Measurements from ENCODE around the gene PEX5L.

PEX5L gene

DNA sequence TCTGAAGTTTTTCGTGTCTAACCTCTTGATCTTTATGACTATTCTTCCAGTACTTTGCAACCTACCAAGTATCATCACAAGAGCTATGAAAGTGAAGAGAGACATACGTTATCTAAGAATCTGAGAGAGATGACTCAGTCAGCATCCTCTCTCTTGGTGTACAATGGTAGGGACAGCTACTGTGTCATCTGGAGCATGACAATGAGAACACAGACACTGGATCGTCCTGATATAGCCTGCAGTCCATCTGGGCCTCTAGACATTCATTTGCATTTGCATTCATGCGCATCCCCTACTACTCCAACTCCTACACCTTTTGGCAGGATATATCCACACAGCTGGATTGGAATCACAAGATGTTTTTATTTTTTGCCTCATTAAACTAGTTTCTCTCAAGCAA lies 115.2 kb downstream of the PEX5L start:
- Histone ChIP-seq H3K4me2 (no peak overlapping the region), H3K36me3 (no peaks in the 10 kb centered on the region), H3K9ac (no peak overlapping the region), H3K4me1 (peaks cover 0 to 4% (median 0%) of the 10 kb centered on the region in 10 experiments; a peak in 1 of 20 replicates), H3K9me3 (replicated peaks in 1 of 11) (no peaks in the 10 kb centered on the region), H3K27ac (no peak overlapping the region), H3K4me3 (no peak overlapping the region), H3K27me3 (no peaks in the 10 kb centered on the region), H4K20me1 (no peaks in the 10 kb centered on the region)
- TF ChIP-seq Cebpa-rat (IDR thresholded peaks at IDR 0.05), result no peak

DNA sequence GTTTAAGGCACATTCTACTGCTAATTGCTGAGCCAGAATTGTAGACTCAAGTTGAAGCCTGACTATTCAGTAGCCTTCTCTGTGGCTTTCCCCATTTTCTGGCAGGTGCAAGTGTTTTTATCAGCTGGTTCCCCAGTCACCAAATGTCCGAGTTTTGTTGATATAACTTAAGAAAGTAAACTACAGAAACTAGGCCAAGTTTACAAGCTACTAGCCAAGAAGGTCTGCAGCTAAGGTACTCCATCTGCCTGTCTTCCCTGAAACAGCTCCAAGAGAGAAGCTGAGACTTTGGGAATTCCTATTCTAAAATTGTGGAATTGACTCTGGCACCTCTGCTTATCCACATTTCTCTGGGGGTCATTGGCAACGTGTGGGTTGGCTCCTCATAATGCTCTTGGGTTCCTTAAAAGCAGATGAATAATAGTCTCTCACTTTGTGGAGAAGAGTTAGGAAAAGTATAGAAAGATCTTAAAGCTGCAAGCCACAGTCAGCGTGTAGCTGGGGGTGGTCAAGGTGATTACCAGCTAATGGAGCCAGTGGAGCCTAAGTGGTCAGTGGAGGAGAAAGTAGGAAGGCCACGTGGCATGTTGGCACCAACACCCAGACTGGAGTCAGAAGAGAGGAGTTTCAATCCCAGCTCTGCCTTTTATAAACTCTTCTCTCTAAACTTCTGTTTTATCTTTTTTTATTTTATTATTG lies 128.8 kb downstream of the PEX5L start:
- H3K4me1 ChIP-seq, result no peaks in the 10 kb centered on the region
- no peak overlapping the region for H3K9ac ChIP-seq
- H3K27ac ChIP-seq, result no peak overlapping the region
- no peak overlapping the region for H3K4me3 ChIP-seq
- H4K20me1 ChIP-seq, result no peaks in the 10 kb centered on the region
- no peaks in the 10 kb centered on the region for H3K27me3 ChIP-seq
- no peak for TF ChIP-seq Cebpa-rat (IDR thresholded peaks at IDR 0.05)
- H3K4me2 ChIP-seq, result no peak overlapping the region
- no peaks in the 10 kb centered on the region for H3K36me3 ChIP-seq
- H3K9me3 ChIP-seq (replicated peaks in 1 of 11), result no peaks in the 10 kb centered on the region

DNA sequence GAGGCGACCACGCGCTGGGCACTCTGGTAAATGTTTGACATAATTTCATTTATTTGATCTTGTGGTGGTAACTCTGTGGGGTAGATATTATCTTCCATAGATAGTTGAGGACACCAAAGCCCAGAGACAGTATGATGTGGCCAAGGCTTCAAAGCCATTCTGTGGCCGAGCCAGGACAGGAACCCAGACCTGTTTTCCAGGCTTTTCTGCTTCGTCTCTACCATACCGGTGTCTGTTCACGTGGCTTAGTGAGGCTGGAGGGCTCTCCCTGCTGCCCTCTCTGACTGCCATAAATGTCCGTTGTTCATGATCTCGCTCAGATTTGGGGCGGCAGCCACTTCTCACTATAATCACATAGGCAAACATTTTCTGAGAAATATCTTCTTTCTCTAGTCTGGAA lies 134.7 kb downstream of the PEX5L start:
- no peaks in the 10 kb centered on the region for H4K20me1 ChIP-seq
- peaks cover 0 to 6% (median 0%) of the 10 kb centered on the region in 10 experiments; a peak in 2 of 20 replicates for H3K4me1 ChIP-seq
- no peak overlapping the region for H3K9ac ChIP-seq
- no peaks in the 10 kb centered on the region for H3K36me3 ChIP-seq
- H3K27me3 ChIP-seq, result no peaks in the 10 kb centered on the region
- no peak overlapping the region for H3K4me3 ChIP-seq
- H3K27ac ChIP-seq, result no peak overlapping the region
- H3K4me2 ChIP-seq, result no peak overlapping the region
- no peak for TF ChIP-seq Cebpa-rat (IDR thresholded peaks at IDR 0.05)
- no peaks in the 10 kb centered on the region for H3K9me3 ChIP-seq (replicated peaks in 1 of 11)

DNA sequence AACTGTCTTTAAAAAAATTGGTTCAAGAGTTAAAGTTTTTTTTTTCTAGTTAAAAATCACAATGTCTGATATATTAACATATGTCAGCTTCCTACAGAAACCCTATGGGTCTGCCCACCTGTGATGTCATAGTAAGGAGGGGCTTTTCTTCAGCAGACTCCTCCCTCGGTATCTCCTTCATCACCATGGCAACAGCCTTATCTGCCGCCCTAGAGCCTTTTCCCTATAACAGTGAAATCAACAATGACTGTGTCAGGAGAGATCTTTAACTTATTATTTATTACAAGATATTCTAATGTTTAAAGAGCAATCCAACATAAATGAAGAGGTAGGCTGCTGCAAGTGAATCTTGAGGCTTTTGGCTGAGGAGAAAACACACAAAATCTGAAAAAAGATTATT lies 138.7 kb downstream of the PEX5L start:
- Histone ChIP-seq H3K4me3 (no peak overlapping the region), H3K4me1 (peaks cover 0 to 6% (median 0%) of the 10 kb centered on the region in 10 experiments; a peak in 2 of 20 replicates), H3K4me2 (no peak overlapping the region), H3K36me3 (no peaks in the 10 kb centered on the region), H3K27ac (no peak overlapping the region), H3K27me3 (no peaks in the 10 kb centered on the region), H3K9me3 (replicated peaks in 1 of 11) (no peaks in the 10 kb centered on the region), H4K20me1 (no peaks in the 10 kb centered on the region), H3K9ac (no peak overlapping the region)
- no peak for TF ChIP-seq Cebpa-rat (IDR thresholded peaks at IDR 0.05)

DNA sequence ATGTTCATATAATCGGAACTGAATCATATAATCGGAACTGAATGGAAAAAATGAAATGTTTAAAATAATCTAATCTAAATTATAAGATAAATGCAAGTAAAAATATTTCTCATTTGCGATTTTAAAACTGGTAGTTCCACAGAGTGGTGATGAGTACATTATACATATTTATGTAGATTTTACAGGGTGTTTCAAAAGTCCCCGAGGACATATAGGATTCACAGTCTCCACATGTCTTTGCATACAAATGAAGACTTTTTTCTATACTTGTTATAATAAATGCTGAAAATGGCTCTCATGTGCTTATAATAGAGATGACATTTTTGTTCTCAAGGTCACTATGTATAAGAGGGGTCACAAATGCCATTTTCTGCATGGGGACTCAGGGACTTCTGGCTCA lies 139.5 kb downstream of the PEX5L start:
- peaks cover 0 to 6% (median 0%) of the 10 kb centered on the region in 10 experiments; a peak in 2 of 20 replicates for H3K4me1 ChIP-seq
- H3K9me3 ChIP-seq (replicated peaks in 1 of 11), result no peaks in the 10 kb centered on the region
- H3K36me3 ChIP-seq, result no peaks in the 10 kb centered on the region
- H3K27me3 ChIP-seq, result no peaks in the 10 kb centered on the region
- H3K9ac ChIP-seq, result no peak overlapping the region
- H4K20me1 ChIP-seq, result no peaks in the 10 kb centered on the region
- TF ChIP-seq Cebpa-rat (IDR thresholded peaks at IDR 0.05), result no peak
- no peak overlapping the region for H3K27ac ChIP-seq
- H3K4me2 ChIP-seq, result no peak overlapping the region
- no peak overlapping the region for H3K4me3 ChIP-seq

DNA sequence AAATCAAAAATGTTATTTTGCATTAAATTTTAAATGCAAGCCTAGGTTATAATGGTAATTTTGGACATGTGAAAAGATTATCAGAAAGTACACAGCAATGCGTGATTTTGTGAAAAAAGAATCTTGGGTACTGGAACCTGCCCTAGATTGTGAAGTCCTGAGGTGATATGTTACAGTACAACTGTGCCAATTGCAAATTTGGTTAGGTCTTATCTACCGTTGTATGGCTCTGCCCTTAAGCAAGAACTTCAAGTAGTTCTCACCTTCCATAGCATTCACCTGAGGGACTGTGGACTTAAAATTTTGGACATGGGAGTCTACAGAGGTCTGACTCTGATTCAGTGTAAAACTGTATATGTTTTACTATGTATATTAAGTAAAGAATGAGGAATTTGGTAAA lies 140.2 kb downstream of the PEX5L start:
- no peak overlapping the region for H3K4me3 ChIP-seq
- no peak overlapping the region for H3K27ac ChIP-seq
- no peaks in the 10 kb centered on the region for H3K9me3 ChIP-seq (replicated peaks in 1 of 11)
- peaks cover 0 to 2% (median 0%) of the 10 kb centered on the region in 10 experiments; a peak in 2 of 20 replicates for H3K4me1 ChIP-seq
- H3K4me2 ChIP-seq, result no peak overlapping the region
- H3K9ac ChIP-seq, result no peak overlapping the region
- H3K27me3 ChIP-seq, result no peaks in the 10 kb centered on the region
- H3K36me3 ChIP-seq, result no peaks in the 10 kb centered on the region
- no peak for TF ChIP-seq Cebpa-rat (IDR thresholded peaks at IDR 0.05)
- no peaks in the 10 kb centered on the region for H4K20me1 ChIP-seq

DNA sequence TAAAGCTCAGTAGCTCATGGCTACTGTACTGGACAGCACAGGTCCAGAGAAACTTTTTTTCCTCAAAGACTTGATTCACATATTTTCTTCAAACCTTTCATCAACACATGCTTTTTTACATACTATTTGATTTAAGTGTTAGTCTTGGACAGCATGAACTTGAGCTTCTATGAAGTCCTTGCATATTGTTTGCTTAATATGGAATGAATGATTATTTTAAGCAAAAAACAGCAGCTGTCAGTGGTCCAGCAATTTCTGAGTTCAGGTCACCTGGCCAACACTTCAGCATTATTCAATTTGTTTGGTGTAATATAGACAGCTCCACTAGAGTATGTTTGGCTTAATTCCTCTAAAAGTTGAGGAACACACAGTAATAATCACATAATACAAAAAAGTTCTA lies 141.4 kb downstream of the PEX5L start:
- Histone ChIP-seq H3K27ac (no peak overlapping the region), H3K4me2 (no peak overlapping the region), H3K27me3 (no peaks in the 10 kb centered on the region), H3K9me3 (replicated peaks in 1 of 11) (no peaks in the 10 kb centered on the region), H3K4me3 (no peak overlapping the region), H3K36me3 (no peaks in the 10 kb centered on the region), H3K9ac (no peak overlapping the region), H3K4me1 (no peaks in the 10 kb centered on the region), H4K20me1 (no peaks in the 10 kb centered on the region)
- TF ChIP-seq Cebpa-rat (IDR thresholded peaks at IDR 0.05), result no peak

DNA sequence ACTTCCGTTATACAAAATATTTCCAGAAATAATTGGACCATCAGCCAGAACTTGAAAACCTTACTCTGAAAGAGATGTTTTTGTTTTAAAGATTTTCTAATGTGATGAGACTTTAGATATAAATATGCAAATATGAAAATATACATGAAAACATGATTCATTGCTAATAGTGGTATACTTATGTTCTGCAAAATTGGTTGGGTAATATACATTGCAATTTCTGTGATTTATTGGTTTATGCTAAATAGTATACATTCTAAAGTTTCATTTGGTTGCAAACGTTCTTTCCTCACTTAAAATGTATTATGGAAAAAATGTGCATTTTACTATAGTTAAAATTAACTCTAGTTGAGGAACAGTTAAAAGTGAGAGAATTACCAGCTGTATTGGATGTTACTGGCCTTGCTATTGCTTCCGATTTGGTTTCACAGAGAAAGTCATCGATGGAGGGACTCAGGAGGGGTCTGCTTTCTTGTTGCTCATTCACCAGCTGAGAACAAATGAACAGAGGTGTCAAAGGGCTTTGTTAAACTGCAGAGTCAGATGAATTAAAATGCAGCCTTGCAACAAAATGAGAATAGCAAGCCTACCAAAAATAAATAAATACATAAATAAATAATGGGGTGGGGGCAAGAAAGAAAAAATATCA lies 149.3 kb downstream of the PEX5L start:
- H3K4me2 ChIP-seq, result no peak overlapping the region
- TF ChIP-seq Cebpa-rat (IDR thresholded peaks at IDR 0.05), result no peak

DNA sequence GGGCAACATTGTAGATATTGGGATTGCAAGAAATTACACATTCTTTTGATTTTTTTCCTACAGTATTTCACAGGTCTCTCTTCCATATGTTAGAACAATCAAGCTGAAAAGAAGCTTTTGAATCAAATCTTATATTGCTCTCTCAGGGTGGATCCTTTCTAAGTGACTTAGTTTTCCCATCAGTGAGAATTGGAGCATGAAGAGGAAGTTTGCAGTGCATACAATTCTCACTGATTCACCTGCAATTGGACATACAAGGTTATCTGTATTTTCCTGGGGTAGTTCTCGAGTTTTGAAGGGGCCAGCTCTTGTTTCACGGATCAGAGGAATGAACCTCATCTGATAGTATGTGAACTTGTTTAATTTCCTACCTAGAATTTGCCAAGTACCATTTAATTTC lies 150.8 kb downstream of the PEX5L start:
- Histone ChIP-seq H3K4me3 (no peak overlapping the region), H3K4me2 (no peak overlapping the region), H3K9ac (no peak overlapping the region), H3K36me3 (no peaks in the 10 kb centered on the region), H4K20me1 (no peaks in the 10 kb centered on the region), H3K4me1 (0 out of 20 replicates have a peak, but pooled peaks cover 0 to 5% (median 0%) of the 10 kb centered on the region in 10 experiments), H3K9me3 (replicated peaks in 1 of 11) (no peaks in the 10 kb centered on the region), H3K27ac (no peak overlapping the region), H3K27me3 (no peaks in the 10 kb centered on the region)
- TF ChIP-seq Cebpa-rat (IDR thresholded peaks at IDR 0.05), result no peak

More for the DNA sequence above, 149.3 kb downstream of the PEX5L start:
- H3K27me3 ChIP-seq, result no peaks in the 10 kb centered on the region
- H4K20me1 ChIP-seq, result no peaks in the 10 kb centered on the region
- no peaks in the 10 kb centered on the region for H3K4me1 ChIP-seq
- no peaks in the 10 kb centered on the region for H3K36me3 ChIP-seq
- no peak overlapping the region for H3K27ac ChIP-seq
- no peak overlapping the region for H3K9ac ChIP-seq
- H3K9me3 ChIP-seq (replicated peaks in 1 of 11), result no peaks in the 10 kb centered on the region
- H3K4me3 ChIP-seq, result no peak overlapping the region

DNA sequence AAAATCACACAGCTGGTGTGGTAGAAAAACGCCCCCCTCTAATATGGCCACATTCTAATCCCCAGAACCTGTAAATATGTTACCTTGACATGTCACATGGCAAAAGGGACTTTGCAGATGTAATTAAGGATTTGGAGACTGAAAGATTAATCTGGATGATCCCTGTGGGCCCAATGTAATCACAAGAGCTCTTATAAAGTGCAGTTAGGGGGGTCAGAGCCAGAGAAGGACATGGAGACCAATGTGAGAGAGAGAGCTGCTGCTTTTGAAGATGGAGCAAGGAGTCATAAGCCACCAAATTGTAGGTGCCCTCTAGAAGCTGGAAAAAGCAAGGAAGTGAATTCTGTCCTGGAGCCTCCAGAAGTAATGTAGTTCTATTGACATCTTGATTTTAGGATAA lies 152.6 kb downstream of the PEX5L start:
- 0 out of 20 replicates have a peak, but pooled peaks cover 0 to 7% (median 0%) of the 10 kb centered on the region in 10 experiments for H3K4me1 ChIP-seq
- H3K36me3 ChIP-seq, result no peaks in the 10 kb centered on the region
- H3K4me3 ChIP-seq, result no peak overlapping the region
- no peak for TF ChIP-seq Cebpa-rat (IDR thresholded peaks at IDR 0.05)
- no peak overlapping the region for H3K9ac ChIP-seq
- H3K27ac ChIP-seq, result no peak overlapping the region
- no peaks in the 10 kb centered on the region for H3K27me3 ChIP-seq
- H4K20me1 ChIP-seq, result no peaks in the 10 kb centered on the region
- no peaks in the 10 kb centered on the region for H3K9me3 ChIP-seq (replicated peaks in 1 of 11)
- H3K4me2 ChIP-seq, result no peak overlapping the region
